HL-60/S4 treated with retinoic acid at 250 ng/mL for 4 days and 3 days (cell line): ENCODE results near the gene AADAC.
"Not testable (repeated sequence)": the region's sequence is repeated elsewhere in the genome, so short reads cannot be mapped to it uniquely, and the experiment has no call there.

ENCODE experiments used
- in situ Hi-C: fragments of 300-500 bp; cut with MboI; formaldehyde crosslinking; loops from 2 replicates; pipeline ENCODE4 v1.7.0; 2022; ENCODE audit warnings: low sequenced_read_pairs

The AADAC gene

GRCh38 chr3:151852074-151852811, 38.3 kb downstream of the AADAC start:
- in situ Hi-C loops, result no loop called here

GRCh38 chr3:151856118-151856517, 42.2 kb downstream of the AADAC start:
- in situ Hi-C loops, result no loop called here

- in situ Hi-C loops, result no loop called here
These were observed 42.7 kb downstream of the AADAC start for GRCh38 chr3:151856641-151857040.

GRCh38 chr3:151859233-151859673, 45.3 kb downstream of the AADAC start:
- in situ Hi-C loops, result no loop called here

GRCh38 chr3:151859905-151860304, 46.0 kb downstream of the AADAC start:
- in situ Hi-C loops, result no loop called here

GRCh38 chr3:151863611-151864010, 49.7 kb downstream of the AADAC start:
- in situ Hi-C loops, result no loop called here

- in situ Hi-C loops, result no loop called here
These were observed 50.6 kb downstream of the AADAC start for GRCh38 chr3:151864423-151865101.

GRCh38 chr3:151866711-151867410, 52.9 kb downstream of the AADAC start:
- in situ Hi-C loops, result no loop called here

- in situ Hi-C loops, result no loop called here
These were observed 53.8 kb downstream of the AADAC start for GRCh38 chr3:151867666-151868065.

GRCh38 chr3:151869181-151869580, 55.3 kb downstream of the AADAC start:
- in situ Hi-C loops, result no loop called here

GRCh38 chr3:151871639-151872468, 57.9 kb downstream of the AADAC start:
- in situ Hi-C loops, result no loop called here

- in situ Hi-C loops, result no loop called here
These were observed 59.5 kb downstream of the AADAC start, which contains the start of gene SUCNR1 for GRCh38 chr3:151873398-151873797. TSS of gene SUCNR1 (plus strand) at chr3:151873643. CDS start at chr3:151879893, 6,250 bp downstream.

- in situ Hi-C loops, result not testable (repeated sequence)
These were observed 60.2 kb downstream of the AADAC start for GRCh38 chr3:151874079-151874478.

GRCh38 chr3:151875759-151876158, 61.8 kb downstream of the AADAC start:
- in situ Hi-C loops, result no loop called here

GRCh38 chr3:151877269-151877668, 63.4 kb downstream of the AADAC start:
- in situ Hi-C loops, result no loop called here
